ENCODE data around the gene C16orf95. TPM values are rescaled to one million over a fixed set of nuclear protein-coding genes. Genes with fewer than 3 reads are reported as not detected.
A peak's percentile ranks its signal among the peaks of the same experiment; 100 is the strongest.
"Not testable (repeated sequence)": the region's sequence is repeated elsewhere in the genome, so short reads cannot be mapped to it uniquely, and the experiment has no call there.

C16orf95 gene
- total RNA-seq, 2 donors from 2014 or later, result 3.2 to 3.4 TPM

- DNase-seq, result no peak
- intact Hi-C loops (cut with DNase I), result no loop called here
- ATAC-seq, result no peak
Observed at GRCh38 chr16:87348616-87349157, 31.5 kb upstream of the C16orf95 start.

DNA sequence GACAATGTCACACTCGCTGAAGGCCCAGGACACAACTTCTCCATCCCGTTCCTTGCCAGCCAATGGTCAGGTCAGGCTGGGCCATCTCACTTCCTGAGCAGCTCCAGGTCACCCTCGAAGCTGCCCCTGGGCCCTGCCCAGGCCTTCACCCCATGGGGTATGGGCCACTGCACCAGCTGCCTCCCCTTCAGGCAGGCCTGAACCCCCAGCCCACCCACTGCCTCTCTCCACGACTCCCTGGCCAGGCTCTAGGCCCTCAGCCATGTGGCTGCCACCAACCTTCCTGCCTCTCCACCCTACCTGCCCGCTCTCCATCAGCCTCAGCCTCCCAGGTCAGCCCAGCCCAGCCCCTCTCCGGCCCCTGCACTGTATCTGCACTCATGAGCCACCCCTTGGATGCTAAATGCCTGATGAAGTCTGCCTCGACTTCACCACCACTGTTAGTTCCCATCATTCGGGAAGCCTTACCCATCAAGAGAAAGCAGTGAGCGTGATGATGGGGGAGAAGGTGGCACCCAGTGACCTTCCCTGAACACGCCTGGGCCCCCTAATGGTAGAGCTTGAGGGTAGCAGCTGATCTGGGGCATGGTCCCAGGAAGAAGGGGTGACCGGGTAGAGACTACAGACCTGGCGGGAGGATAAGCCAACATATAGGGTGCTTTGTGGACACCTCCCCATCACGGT, 30.9 kb upstream of the C16orf95 start:
- DNase-seq (no peak), ATAC-seq (no peak)
- intact Hi-C loops (cut with DNase I), result no loop called here

- intact Hi-C loops (cut with DNase I), result no loop called here
- DNase-seq, result no peak
- ATAC-seq, result no peak
Observed at GRCh38 chr16:87346517-87347060, 29.4 kb upstream of the C16orf95 start.

- DNase-seq, result no peak
- intact Hi-C loops (cut with DNase I), result loop anchor here in 1 of 2 donors (2.0 kb wide), 1 partner anchor 37 kb away; the partner anchor contains the start of gene FBXO31
Observed at GRCh38 chr16:87345726-87346424, 28.7 kb upstream of the C16orf95 start.

DNA sequence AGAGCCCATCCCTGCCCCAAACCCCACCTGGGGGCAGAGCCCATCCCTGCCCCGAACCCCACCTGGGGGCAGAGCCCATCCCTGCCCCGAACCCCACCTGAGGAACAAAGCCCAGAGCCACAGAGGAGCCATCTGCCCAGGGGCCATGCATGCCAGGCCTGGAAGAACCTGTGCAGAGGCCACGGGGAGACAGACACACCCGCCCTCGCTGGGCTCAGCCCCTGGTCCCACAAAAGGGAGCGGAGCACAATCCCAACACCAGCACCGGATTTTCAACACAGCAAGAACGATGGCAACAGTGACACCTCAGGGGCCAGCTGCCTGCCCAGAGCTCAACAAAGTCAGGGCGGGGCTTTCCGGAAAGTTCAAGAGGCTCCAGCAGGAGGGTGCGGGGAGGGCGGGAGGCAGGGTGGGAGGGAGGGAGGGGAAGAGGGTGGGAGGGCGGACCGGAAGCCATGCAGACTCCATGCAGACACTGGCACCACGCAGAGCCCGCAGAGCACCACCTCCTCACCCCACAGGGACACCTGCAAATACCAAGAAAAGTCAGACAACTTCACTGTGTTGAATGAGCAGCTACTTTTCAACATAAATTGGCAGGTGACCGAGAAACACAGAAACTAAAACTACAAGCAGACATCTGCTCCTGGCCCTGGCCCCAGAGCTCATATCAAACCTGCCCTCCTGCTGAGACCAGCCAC, 27.9 kb upstream of the C16orf95 start:
- intact Hi-C loops (cut with DNase I), result loop anchor here in 1 of 2 donors (2.0 kb wide), 1 partner anchor 38 kb away; the partner anchor contains the start of gene FBXO31
- peak; percentile 69 for ATAC-seq
- peak; percentile 75 for DNase-seq

More at GRCh38 chr16:87345726-87346424, 28.7 kb upstream of the C16orf95 start:
- ATAC-seq, result no peak

DNA sequence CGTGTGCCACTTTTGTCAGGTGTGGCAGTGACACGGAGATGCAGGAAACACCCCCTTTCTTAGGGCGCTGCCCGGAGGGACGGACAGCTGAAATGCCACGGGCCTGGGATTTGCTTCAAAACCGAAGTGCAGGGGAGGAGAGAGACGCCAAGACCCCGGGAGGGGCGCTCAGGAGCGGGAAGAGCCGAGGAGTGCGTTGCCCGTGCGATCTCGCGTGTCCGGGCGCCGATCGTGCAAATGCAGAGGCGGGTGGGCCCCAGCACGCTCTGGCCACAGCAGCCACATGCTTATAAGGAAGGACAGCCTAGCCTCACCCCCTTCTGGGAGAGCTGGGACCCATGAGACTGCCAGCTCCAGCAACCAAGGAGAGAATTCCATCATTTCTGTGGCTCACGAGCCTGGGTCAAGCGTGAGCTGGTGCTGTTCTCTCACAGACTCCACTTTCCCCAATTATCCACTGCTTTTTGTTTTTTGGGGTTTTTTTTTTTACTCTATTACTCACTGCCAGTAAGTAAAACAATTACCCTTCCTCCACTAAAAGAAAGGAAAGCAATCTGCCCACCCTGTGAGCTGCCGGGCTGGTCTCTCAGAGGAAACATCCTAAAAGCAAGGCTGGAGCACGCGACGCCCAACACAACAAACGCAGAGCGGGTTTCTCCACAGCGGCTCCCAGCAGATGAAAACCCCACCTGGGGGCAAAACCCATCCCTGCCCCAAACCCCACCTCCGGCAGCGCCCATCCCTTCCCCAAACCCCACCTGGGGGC, 27.2 kb upstream of the C16orf95 start:
- intact Hi-C loops (cut with DNase I), result loop anchor here in 1 of 2 donors (2.0 kb wide), 1 partner anchor 38 kb away; the partner anchor contains the start of gene FBXO31
- no peak for ATAC-seq
- no peak for DNase-seq

DNA sequence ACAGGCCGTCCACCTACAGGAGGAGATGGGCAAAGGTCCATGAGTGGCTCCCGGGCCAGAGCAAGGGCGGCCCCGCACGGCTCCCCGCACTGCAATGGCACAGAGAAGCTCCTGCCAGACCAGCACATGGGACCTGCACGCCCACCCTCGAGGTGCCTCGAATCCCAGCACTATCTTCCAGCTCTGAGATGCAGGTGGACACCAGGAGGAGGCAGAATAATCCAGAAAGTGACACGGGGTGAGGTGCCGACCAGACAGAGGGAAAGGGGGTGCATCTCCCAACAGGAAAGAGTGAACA, 26.5 kb upstream of the C16orf95 start:
- ATAC-seq, result no peak
- intact Hi-C loops (cut with DNase I), result loop anchor here in 1 of 2 donors (2.0 kb wide), 1 partner anchor 39 kb away; the partner anchor contains the start of gene FBXO31
- DNase-seq, result no peak

DNA sequence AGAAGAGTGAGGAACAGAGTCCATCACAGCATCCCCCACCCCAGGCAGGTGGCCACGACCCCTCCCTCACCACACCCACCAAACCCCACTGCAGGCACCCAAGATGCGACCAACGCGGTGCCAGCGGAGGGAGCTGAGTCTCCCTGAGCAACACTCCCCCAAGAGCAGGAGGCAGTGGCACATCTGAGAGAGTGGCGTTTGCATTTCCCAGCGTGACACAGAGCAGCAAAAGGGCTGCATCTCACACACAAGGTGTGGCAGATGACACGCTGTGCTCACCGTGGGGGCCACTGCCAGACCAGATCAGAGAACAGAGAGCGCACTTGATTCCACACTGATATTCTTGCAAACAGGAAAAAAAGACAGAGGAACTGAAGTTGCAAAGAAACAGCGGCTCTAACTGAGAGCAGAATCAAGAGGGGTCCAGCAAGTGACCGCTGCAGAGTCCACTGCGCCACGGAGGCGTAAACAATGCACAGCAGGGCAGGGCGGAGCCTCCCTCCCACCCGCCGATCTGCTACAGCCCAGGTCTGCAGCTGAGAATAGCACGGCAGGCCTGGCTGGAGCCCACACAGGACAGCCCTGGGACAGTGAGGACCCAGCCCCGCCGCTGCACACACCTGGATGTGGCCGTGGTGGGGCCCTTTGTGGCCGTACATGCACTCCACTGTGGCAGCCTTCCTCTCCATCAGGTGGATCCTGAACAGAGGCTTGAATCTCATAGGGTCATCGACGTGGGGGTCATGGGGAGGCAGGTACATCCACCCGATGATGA, 26.0 kb upstream of the C16orf95 start:
- ATAC-seq, result no peak
- DNase-seq, result no peak
- intact Hi-C loops (cut with DNase I), result no loop called here

DNA sequence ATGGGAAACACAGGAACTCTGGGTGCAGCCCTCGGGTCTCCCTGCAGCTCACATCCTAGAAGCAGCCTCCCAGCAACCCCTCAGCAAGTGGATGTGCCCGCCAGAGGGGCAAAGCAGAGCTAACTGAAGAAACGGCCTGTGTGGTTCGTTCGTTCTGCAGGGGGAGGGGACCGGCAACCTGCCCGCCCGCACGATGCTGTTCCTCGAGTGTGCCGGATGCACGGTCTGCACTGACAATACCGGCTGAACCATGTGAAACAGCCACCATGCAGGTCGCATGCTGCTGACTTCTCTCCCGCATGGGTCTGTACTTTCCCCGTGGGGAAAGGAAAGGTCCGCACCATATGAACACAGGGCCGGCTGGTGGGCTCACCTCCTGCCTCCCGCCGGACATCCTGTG, 25.3 kb upstream of the C16orf95 start:
- intact Hi-C loops (cut with DNase I), result no loop called here
- DNase-seq, result no peak
- ATAC-seq, result no peak

DNA sequence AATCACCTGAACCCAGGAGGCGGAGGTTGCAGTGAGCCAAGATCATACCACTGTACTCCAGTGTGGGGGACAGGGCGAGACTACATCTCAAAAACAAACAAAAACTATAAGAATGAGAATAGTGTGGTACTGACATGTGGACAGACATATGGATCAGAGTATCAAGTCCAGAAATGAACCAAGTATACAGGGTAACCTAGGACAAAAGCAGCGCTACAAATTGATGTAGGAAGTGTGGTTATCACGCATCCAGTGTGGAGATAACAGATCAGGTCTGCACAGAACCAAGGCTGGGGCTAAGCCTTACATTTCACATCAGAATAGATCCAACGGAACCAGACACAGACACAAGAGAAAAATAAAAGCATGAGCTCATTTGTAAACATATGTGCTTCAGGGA, 23.0 kb upstream of the C16orf95 start:
- no peak for ATAC-seq
- intact Hi-C loops (cut with DNase I), result no loop called here
- no peak for DNase-seq

- ATAC-seq; DNase-seq; intact Hi-C loops (cut with DNase I): not testable (repeated sequence)
Observed at GRCh38 chr16:87339724-87340105, 22.5 kb upstream of the C16orf95 start.

DNA sequence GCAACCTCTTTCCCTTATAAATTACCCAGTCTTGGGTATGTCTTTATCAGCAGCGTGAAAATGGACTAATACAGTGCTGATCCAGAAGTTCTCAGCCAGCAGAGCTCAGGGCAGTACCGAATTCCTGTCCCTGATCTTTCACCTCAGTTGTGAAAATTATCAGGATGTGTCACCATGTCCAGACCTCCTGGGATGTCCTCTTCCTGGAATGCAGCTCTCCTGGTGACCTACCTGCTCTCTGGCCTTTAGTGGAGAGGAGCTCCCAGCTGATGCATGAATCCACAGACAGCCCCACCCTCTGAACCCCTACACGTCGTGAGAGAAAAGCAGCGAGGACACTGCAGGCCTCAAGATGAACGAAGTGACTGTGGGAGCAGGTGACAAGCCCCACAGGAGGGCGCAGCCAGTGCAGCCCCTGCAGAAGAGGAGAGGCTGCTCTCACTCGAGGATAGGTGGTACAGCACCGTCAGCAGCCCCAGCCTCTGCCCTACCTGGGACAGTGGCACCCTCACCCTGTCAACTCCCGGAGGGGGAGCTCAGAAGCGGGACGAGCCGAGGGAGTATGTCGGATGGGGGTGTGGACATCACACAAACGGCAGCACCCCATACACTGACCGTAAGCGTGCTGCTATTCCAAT, 22.0 kb upstream of the C16orf95 start:
- no peak for ATAC-seq
- intact Hi-C loops (cut with DNase I), result no loop called here
- DNase-seq, result no peak

GRCh38 chr16:87338155-87338765, 21.1 kb upstream of the C16orf95 start:
- DNase-seq (no peak), ATAC-seq (no peak)
- intact Hi-C loops (cut with DNase I), result no loop called here

DNA sequence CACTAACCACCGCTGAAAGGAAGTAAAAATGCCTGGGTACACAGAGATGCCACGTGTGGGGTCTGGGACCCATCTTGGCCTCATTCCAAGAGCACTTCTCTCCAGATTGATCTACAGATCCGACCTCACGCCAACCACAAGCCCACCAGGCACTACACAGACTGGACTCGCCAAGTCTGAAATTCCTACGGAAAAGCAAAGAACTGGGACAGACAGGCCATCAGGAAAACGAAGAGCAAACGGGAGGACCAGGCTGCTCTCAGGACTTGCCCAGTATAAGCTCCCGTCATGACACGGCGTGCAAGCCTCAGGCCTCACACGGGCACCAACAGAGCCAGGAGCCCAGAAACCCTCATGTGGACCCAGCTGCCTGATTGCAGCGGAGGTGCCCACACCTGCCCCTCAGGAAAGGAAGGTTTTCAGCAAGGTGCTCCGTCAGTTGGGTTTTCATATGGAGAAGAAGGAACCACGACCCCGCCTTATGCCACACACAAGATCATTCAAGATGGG, 20.1 kb upstream of the C16orf95 start:
- ATAC-seq (no peak), DNase-seq (no peak)
- intact Hi-C loops (cut with DNase I), result no loop called here

GRCh38 chr16:87336434-87337240, 19.4 kb upstream of the C16orf95 start:
- intact Hi-C loops (cut with DNase I), result no loop called here
- ATAC-seq (no peak), DNase-seq (no peak)

Data from left cardiac atrium (tissue), 4 donors.